NT2/D1 (cell line): ENCODE data around the gene CALHM5.

Experiments used
- YY1 ChIP-seq: IDR thresholded peaks from 2 replicates; pipeline ENCODE4 v1.6.1; 2011; ENCODE audit not compliant: insufficient read length, insufficient read depth
- ZNF274 ChIP-seq: IDR thresholded peaks from 2 replicates; pipeline ENCODE4 v1.6.1; 2011; ENCODE audit warnings: mild to moderate bottlenecking, low read depth, low read length

- TF ChIP-seq ZNF274 (no peak), YY1 (no peak)
Measured at GRCh38 chr6:116476002-116476678, 35.3 kb upstream of the CALHM5 start.
